ENCODE data around the gene LIMA1. TPM values are rescaled to one million over a fixed set of nuclear protein-coding genes. Genes with fewer than 3 reads are reported as not detected.
"Not testable (repeated sequence)": the region's sequence is repeated elsewhere in the genome, so short reads cannot be mapped to it uniquely, and the experiment has no call there.

The LIMA1 gene
- total RNA-seq, 2 donors from 2014 or later, result 228 to 385 TPM

GRCh38 chr12:50160643-50161042 is 122.7 kb downstream of the LIMA1 start:
- no peak overlapping the region for H3K27ac ChIP-seq

GRCh38 chr12:50157259-50157658 is 126.1 kb downstream of the LIMA1 start:
- H3K9ac ChIP-seq (ENCODE audit: low read depth in 2 of 2, low read length in 2 of 2), result no peak overlapping the region
- no peaks in the 10 kb centered on the region for H3K9me3 ChIP-seq
- no peaks in the 10 kb centered on the region for H3K36me3 ChIP-seq
- no peaks in the 10 kb centered on the region for H3K4me1 ChIP-seq
- H3K27ac ChIP-seq, result no peak overlapping the region
- intact Hi-C loops (cut with DNase I), result no loop called here
- DNase-seq, result no peak
- no peak overlapping the region for H3K4me3 ChIP-seq
- no peaks in the 10 kb centered on the region for H3K27me3 ChIP-seq
- no peak for TF ChIP-seq CTCF (IDR thresholded peaks at IDR 0.05)

More at GRCh38 chr12:50160643-50161042, 122.7 kb downstream of the LIMA1 start:
- Histone ChIP-seq H3K4me1 (no peaks in the 10 kb centered on the region), H3K4me3 (no peak overlapping the region), H3K9ac (ENCODE audit: low read depth in 2 of 2, low read length in 2 of 2) (no peak overlapping the region), H3K9me3 (no peaks in the 10 kb centered on the region), H3K36me3 (no peaks in the 10 kb centered on the region), H3K27me3 (no peaks in the 10 kb centered on the region)
- no peak for TF ChIP-seq CTCF (IDR thresholded peaks at IDR 0.05)
- intact Hi-C loops (cut with DNase I), result no loop called here
- DNase-seq, result no peak

- no peak overlapping the region for H3K4me3 ChIP-seq
- no peaks in the 10 kb centered on the region for H3K36me3 ChIP-seq
- no peak overlapping the region for H3K27ac ChIP-seq
- intact Hi-C loops (cut with DNase I), result no loop called here
- H3K27me3 ChIP-seq, result no peaks in the 10 kb centered on the region
- no peak for TF ChIP-seq CTCF (IDR thresholded peaks at IDR 0.05)
- DNase-seq, result no peak
- H3K4me1 ChIP-seq, result no peaks in the 10 kb centered on the region
- no peak overlapping the region for H3K9ac ChIP-seq (ENCODE audit: low read depth in 2 of 2, low read length in 2 of 2)
- H3K9me3 ChIP-seq, result no peaks in the 10 kb centered on the region
Observed at GRCh38 chr12:50156641-50157040, 126.7 kb downstream of the LIMA1 start.

GRCh38 chr12:50154947-50155346 is 128.4 kb downstream of the LIMA1 start:
- H3K9me3 ChIP-seq; DNase-seq; H3K4me1 ChIP-seq; H3K27me3 ChIP-seq; H3K27ac ChIP-seq; H3K36me3 ChIP-seq; H3K9ac ChIP-seq (ENCODE audit: low read depth in 2 of 2, low read length in 2 of 2); H3K4me3 ChIP-seq; intact Hi-C loops (cut with DNase I): not testable (repeated sequence)

- Histone ChIP-seq H3K4me3 (no peak overlapping the region), H3K4me1 (no peaks in the 10 kb centered on the region), H3K36me3 (no peaks in the 10 kb centered on the region), H3K9me3 (no peaks in the 10 kb centered on the region), H3K27ac (no peak overlapping the region), H3K27me3 (no peaks in the 10 kb centered on the region), H3K9ac (ENCODE audit: low read depth in 2 of 2, low read length in 2 of 2) (no peak overlapping the region)
- DNase-seq, result no peak
- TF ChIP-seq CTCF (IDR thresholded peaks at IDR 0.05), result no peak
- intact Hi-C loops (cut with DNase I), result no loop called here
Observed at GRCh38 chr12:50151047-50151687, 132.2 kb downstream of the LIMA1 start.

- Histone ChIP-seq H3K36me3 (no peaks in the 10 kb centered on the region), H3K4me3 (no peak overlapping the region), H3K9ac (ENCODE audit: low read depth in 2 of 2, low read length in 2 of 2) (no peak overlapping the region), H3K4me1 (no peaks in the 10 kb centered on the region), H3K27me3 (no peaks in the 10 kb centered on the region), H3K9me3 (no peaks in the 10 kb centered on the region), H3K27ac (no peak overlapping the region)
- intact Hi-C loops (cut with DNase I), result no loop called here
- no peak for TF ChIP-seq CTCF (IDR thresholded peaks at IDR 0.05)
- no peak for DNase-seq
Observed at GRCh38 chr12:50149311-50149710, 134.0 kb downstream of the LIMA1 start.

GRCh38 chr12:50148011-50148410 is 135.3 kb downstream of the LIMA1 start:
- H3K27ac ChIP-seq; H3K27me3 ChIP-seq; H3K36me3 ChIP-seq; H3K9me3 ChIP-seq; intact Hi-C loops (cut with DNase I); H3K4me1 ChIP-seq; H3K9ac ChIP-seq (ENCODE audit: low read depth in 2 of 2, low read length in 2 of 2); H3K4me3 ChIP-seq; DNase-seq: not testable (repeated sequence)

Data from colonic mucosa (tissue), 4 donors.